HEK293 (cell line): ENCODE measurements around the gene RANBP2.
A peak's percentile ranks its signal among the peaks of the same experiment; 100 is the strongest.

ENCODE experiments used
- EGR2 ChIP-seq: fragments of 450-650 bp; formaldehyde crosslinking; IDR thresholded peaks from 2 replicates; pipeline ENCODE4 v1.5.1; 2016; ENCODE audit warnings: low read depth, missing biosample characterization, missing genetic modification characterization
- GLI4 ChIP-seq: fragments of 450-650 bp; formaldehyde crosslinking; IDR thresholded peaks from 2 replicates; pipeline ENCODE4 v1.5.1; 2016; ENCODE audit warnings: missing biosample characterization, missing genetic modification characterization
- GLIS2 ChIP-seq: fragments of 450-650 bp; formaldehyde crosslinking; IDR thresholded peaks from 2 replicates; pipeline ENCODE4 v1.5.1; 2016; ENCODE audit warnings: missing biosample characterization, missing genetic modification characterization
- KLF17 ChIP-seq: fragments of 450-650 bp; formaldehyde crosslinking; IDR thresholded peaks from 2 replicates; pipeline ENCODE4 v1.5.1; 2016; ENCODE audit warnings: missing biosample characterization, missing genetic modification characterization
- PRDM1 ChIP-seq: fragments of 450-650 bp; formaldehyde crosslinking; IDR thresholded peaks from 2 replicates; pipeline ENCODE4; 2016; ENCODE audit warnings: missing biosample characterization, missing genetic modification characterization
- SP3 ChIP-seq: fragments of 450-650 bp; formaldehyde crosslinking; IDR thresholded peaks from 2 replicates; pipeline ENCODE4 v1.5.1; 2016; ENCODE audit warnings: missing biosample characterization, missing genetic modification characterization
- SP7 ChIP-seq: fragments of 450-650 bp; formaldehyde crosslinking; IDR thresholded peaks from 2 replicates; pipeline ENCODE4 v1.5.1; 2016; ENCODE audit warnings: missing biosample characterization, missing genetic modification characterization
- YY1 ChIP-seq: fragments of 450-650 bp; formaldehyde crosslinking; IDR thresholded peaks from 2 replicates; pipeline ENCODE4 v1.5.1; 2018; ENCODE audit warnings: missing biosample characterization, missing genetic modification characterization
- ZFHX2 ChIP-seq: fragments of 450-650 bp; formaldehyde crosslinking; conservative IDR thresholded peaks from 2 replicates; pipeline ENCODE4 v1.5.1; 2016; ENCODE audit warnings: missing biosample characterization, missing genetic modification characterization
- ZFP3 ChIP-seq: fragments of 450-650 bp; formaldehyde crosslinking; IDR thresholded peaks from 2 replicates; pipeline ENCODE4 v1.5.1; 2016; ENCODE audit warnings: low read depth, missing biosample characterization, missing genetic modification characterization
- ZNF10 ChIP-seq: fragments of 450-650 bp; formaldehyde crosslinking; IDR thresholded peaks from 2 replicates; pipeline ENCODE4 v1.5.1; 2017; ENCODE audit warnings: missing biosample characterization, missing genetic modification characterization
- ZNF19 ChIP-seq: fragments of 450-650 bp; formaldehyde crosslinking; IDR thresholded peaks from 2 replicates; pipeline ENCODE4; 2016; ENCODE audit warnings: missing biosample characterization, missing genetic modification characterization, low read depth
- ZNF2 ChIP-seq: fragments of 450-650 bp; formaldehyde crosslinking; IDR thresholded peaks from 2 replicates; pipeline ENCODE4 v1.5.1; 2016; ENCODE audit warnings: missing biosample characterization, missing genetic modification characterization
- ZNF280C ChIP-seq: fragments of 450-650 bp; formaldehyde crosslinking; IDR thresholded peaks from 2 replicates; pipeline ENCODE4 v1.5.1; 2016; ENCODE audit warnings: missing biosample characterization, missing genetic modification characterization
- ZNF302 ChIP-seq: fragments of 450-650 bp; formaldehyde crosslinking; IDR thresholded peaks from 2 replicates; pipeline ENCODE4 v1.5.1; 2016; ENCODE audit warnings: missing biosample characterization, missing genetic modification characterization, low read depth
- ZNF335 ChIP-seq: fragments of 450-650 bp; formaldehyde crosslinking; conservative IDR thresholded peaks from 2 replicates; pipeline ENCODE4 v1.5.1; 2016; ENCODE audit warnings: missing biosample characterization, missing genetic modification characterization
- ZNF341 ChIP-seq: fragments of 450-650 bp; formaldehyde crosslinking; IDR thresholded peaks from 2 replicates; pipeline ENCODE4; 2016; ENCODE audit warnings: low read depth, missing biosample characterization, missing genetic modification characterization
- ZNF423 ChIP-seq: fragments of 450-650 bp; formaldehyde crosslinking; IDR thresholded peaks from 2 replicates; pipeline ENCODE4 v1.5.1; 2016; ENCODE audit warnings: missing biosample characterization, missing genetic modification characterization
- ZNF48 ChIP-seq: fragments of 450-650 bp; formaldehyde crosslinking; IDR thresholded peaks from 2 replicates; pipeline ENCODE4 v1.5.1; 2016; ENCODE audit warnings: missing biosample characterization, missing genetic modification characterization
- ZNF518A ChIP-seq: fragments of 450-650 bp; formaldehyde crosslinking; conservative IDR thresholded peaks from 2 replicates; pipeline ENCODE4 v1.5.1; 2016; ENCODE audit warnings: low read depth, missing biosample characterization, missing genetic modification characterization
- ZNF544 ChIP-seq: fragments of 450-650 bp; formaldehyde crosslinking; IDR thresholded peaks from 2 replicates; pipeline ENCODE4 v1.5.0; 2017; ENCODE audit warnings: missing biosample characterization, missing genetic modification characterization
- ZNF623 ChIP-seq: fragments of 450-650 bp; formaldehyde crosslinking; IDR thresholded peaks from 2 replicates; pipeline ENCODE4 v1.5.1; 2016; ENCODE audit warnings: missing biosample characterization, missing genetic modification characterization
- ZNF660 ChIP-seq: fragments of 450-650 bp; IDR thresholded peaks from 2 replicates; pipeline ENCODE4 v1.5.1; 2018; ENCODE audit warnings: missing biosample characterization, mild to moderate bottlenecking, missing genetic modification characterization
- ZSCAN30 ChIP-seq: fragments of 450-650 bp; IDR thresholded peaks from 2 replicates; pipeline ENCODE4 v1.5.1; 2018; ENCODE audit warnings: missing biosample characterization, mild to moderate bottlenecking, missing genetic modification characterization, moderate library complexity
- ZSCAN4 ChIP-seq: fragments of 450-650 bp; formaldehyde crosslinking; IDR thresholded peaks from 2 replicates; pipeline ENCODE4 v1.5.1; 2017; ENCODE audit warnings: missing biosample characterization, missing genetic modification characterization
- TF ChIP-seq, protein P1 (sequence below): fragments of 450-650 bp; IDR thresholded peaks from 2 replicates; pipeline ENCODE4 v1.5.1; 2018; ENCODE audit warnings: missing biosample characterization, missing genetic modification characterization
- TF ChIP-seq, protein P2 (sequence below): fragments of 450-650 bp; formaldehyde crosslinking; IDR thresholded peaks from 2 replicates; pipeline ENCODE4 v1.5.1; 2016; ENCODE audit warnings: missing biosample characterization, missing genetic modification characterization

Gene RANBP2

GRCh38 chr2:108719149-108720044 lies at the start of gene RANBP2 (continued):
- TF ChIP-seq ZNF518A (tag by site-specific recombination) (no peak; the same call in 1 of the 2 replicates), ZSCAN4 (no peak), PRDM1 (no peak), YY1 (tag by site-specific recombination) (peak; percentile 67), GLI4 (no peak), ZNF341 (no peak), ZNF48 (tag by site-specific recombination) (no peak), SP3 (tag by site-specific recombination) (peak; percentile 50; the same call in 1 of the 2 replicates), ZFHX2 (tag by site-specific recombination) (peak; percentile 43; the same call in 1 of the 2 replicates), ZNF302 (no peak), EGR2 (tag by site-specific recombination) (peak; percentile 15; the same call in 1 of the 2 replicates), ZNF335 (tag by site-specific recombination) (peak; percentile 96), ZSCAN30 (tag by site-specific recombination) (0 out of 2 replicates have a peak, but pooled peaks have one; percentile 11), ZNF2 (peak; percentile 65; the same call in 1 of the 2 replicates), ZNF423 (tag by site-specific recombination) (no peak), ZNF660 (tag by site-specific recombination) (peak; percentile 67; the same call in 1 of the 2 replicates), ZNF623 (no peak), ZNF544 (no peak), ZNF10 (no peak), ZNF280C (tag by site-specific recombination) (no peak), SP7 (peak; percentile 77), KLF17 (no peak; the same call in 1 of the 2 replicates), ZFP3 (tag by site-specific recombination) (no peak), ZNF19 (tag by site-specific recombination) (no peak), GLIS2 (no peak; the same call in 1 of the 2 replicates)
- TF ChIP-seq, protein P1, sequence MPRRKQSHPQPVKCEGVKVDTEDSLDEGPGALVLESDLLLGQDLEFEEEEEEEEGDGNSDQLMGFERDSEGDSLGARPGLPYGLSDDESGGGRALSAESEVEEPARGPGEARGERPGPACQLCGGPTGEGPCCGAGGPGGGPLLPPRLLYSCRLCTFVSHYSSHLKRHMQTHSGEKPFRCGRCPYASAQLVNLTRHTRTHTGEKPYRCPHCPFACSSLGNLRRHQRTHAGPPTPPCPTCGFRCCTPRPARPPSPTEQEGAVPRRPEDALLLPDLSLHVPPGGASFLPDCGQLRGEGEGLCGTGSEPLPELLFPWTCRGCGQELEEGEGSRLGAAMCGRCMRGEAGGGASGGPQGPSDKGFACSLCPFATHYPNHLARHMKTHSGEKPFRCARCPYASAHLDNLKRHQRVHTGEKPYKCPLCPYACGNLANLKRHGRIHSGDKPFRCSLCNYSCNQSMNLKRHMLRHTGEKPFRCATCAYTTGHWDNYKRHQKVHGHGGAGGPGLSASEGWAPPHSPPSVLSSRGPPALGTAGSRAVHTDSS, result no peak
- TF ChIP-seq, protein P2, sequence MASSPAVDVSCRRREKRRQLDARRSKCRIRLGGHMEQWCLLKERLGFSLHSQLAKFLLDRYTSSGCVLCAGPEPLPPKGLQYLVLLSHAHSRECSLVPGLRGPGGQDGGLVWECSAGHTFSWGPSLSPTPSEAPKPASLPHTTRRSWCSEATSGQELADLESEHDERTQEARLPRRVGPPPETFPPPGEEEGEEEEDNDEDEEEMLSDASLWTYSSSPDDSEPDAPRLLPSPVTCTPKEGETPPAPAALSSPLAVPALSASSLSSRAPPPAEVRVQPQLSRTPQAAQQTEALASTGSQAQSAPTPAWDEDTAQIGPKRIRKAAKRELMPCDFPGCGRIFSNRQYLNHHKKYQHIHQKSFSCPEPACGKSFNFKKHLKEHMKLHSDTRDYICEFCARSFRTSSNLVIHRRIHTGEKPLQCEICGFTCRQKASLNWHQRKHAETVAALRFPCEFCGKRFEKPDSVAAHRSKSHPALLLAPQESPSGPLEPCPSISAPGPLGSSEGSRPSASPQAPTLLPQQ, result peak; percentile 71; the same call in 1 of the 2 replicates
